Calu3 (cell line): ENCODE results near the gene TAF1B. TPM values are rescaled to one million over a fixed set of nuclear protein-coding genes. Genes with fewer than 3 reads are reported as not detected.

Experiments
- BruUV-seq: library from RNA; stranded (reverse); fragments of 400-500 nt; replicated peaks from 2 replicates; lab custom pipeline; 2021; lab: Mats Ljungman, UMichigan
- CTCF ChIA-PET: fragments of 300-600 bp; sonication (Branson Sonifier 250); formaldehyde crosslinking; loops from one replicate; lab custom pipeline; 2022; ENCODE audit warnings: antibody characterized with exemption; lab: Charles Lee
- DNase-seq: peaks from one replicate; pipeline ENCODE4 v3.0.0; 2022
- H3K27ac Mint-ChIP-seq: one replicate; pipeline ENCODE4 v1.8.0; 2022; ENCODE audit warnings: mixed read lengths; ENCODE audit not compliant: unreplicated experiment
- H3K27me3 Mint-ChIP-seq: one replicate; pipeline ENCODE4 v1.8.0; 2022; ENCODE audit warnings: mixed read lengths; ENCODE audit not compliant: unreplicated experiment
- H3K36me3 Mint-ChIP-seq: one replicate; pipeline ENCODE4 v1.8.0; 2022; ENCODE audit warnings: mild to moderate bottlenecking, moderate library complexity, mixed read lengths; ENCODE audit not compliant: insufficient read depth, unreplicated experiment
- H3K4me1 Mint-ChIP-seq: one replicate; pipeline ENCODE4 v1.8.0; 2022; ENCODE audit warnings: mild to moderate bottlenecking, low read depth, mixed read lengths; ENCODE audit not compliant: unreplicated experiment
- H3K4me3 Mint-ChIP-seq: one replicate; pipeline ENCODE4 v1.8.0; 2022; ENCODE audit warnings: mild to moderate bottlenecking, low read depth, moderate library complexity, mixed read lengths; ENCODE audit not compliant: unreplicated experiment
- H3K9me3 Mint-ChIP-seq: one replicate; pipeline ENCODE4 v1.8.0; 2022; ENCODE audit warnings: low read depth, mixed read lengths; ENCODE audit not compliant: unreplicated experiment
- intact Hi-C: fragments of 100-400 bp; cut with micrococcal nuclease; formaldehyde crosslinking; loops from one replicate; pipeline ENCODE4 v1.10.0; 2022; ENCODE audit not compliant: unreplicated experiment
- total RNA-seq: library from RNA; stranded (reverse); gene quantifications from 2 replicates; pipeline ENCODE4 v1.2.3, GENCODE V29; 2022
- TF ChIP-seq, protein P1 (sequence below): fragments of 200-600 bp; IDR thresholded peaks from one replicate; pipeline ENCODE4 v1.8.0; 2022; ENCODE audit warnings: antibody characterized with exemption; ENCODE audit not compliant: unreplicated experiment

TAF1B gene
- total RNA-seq, 1 experiment from 2014 or later = 23.0 TPM

DNA sequence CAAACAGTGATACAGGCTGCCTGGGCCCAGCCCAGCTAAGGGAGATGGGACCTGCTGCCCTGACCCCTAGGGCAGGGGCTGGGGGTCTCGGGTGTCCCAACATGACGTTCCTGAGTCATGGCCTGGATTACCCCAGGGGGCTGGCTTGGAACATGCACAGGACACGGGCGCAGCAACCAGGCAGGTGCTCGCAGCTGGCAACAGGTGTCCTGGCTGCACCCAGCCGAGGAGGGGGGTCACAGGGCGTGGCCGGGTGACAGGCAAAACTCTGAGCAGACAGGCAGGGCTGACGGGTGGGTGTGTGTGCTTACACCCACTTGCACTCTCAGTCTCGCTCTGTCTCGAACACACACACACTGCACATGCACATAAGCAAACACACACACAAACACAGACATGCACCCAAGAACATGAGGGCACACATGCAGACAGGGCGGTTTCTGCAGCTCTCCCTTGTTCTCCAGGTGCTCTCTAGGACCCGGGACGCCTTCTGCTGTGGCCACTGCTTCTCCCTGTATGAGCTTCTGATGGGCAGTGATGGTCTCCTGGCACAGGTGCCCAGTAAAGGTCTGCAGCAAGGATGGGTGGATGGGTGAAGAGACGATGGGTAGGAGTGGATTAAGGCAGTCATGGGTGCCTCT lies 33.7 kb upstream of the TAF1B start:
- intact Hi-C loops = loop anchor here (5.0 kb wide), 2 partner anchors 88 to 238 kb away; no protein-coding TSS in a partner anchor
- Mint-ChIP-seq H3K36me3 (no peaks in the 10 kb centered on the region), H3K4me1 (peaks cover 40% of the 10 kb centered on the region), H3K9me3 (no peaks in the 10 kb centered on the region), H3K27ac (no peak overlapping the region), H3K4me3 (no peak overlapping the region), H3K27me3 (no peaks in the 10 kb centered on the region)
- BruUV-seq = no TSS peak
- TF ChIP-seq, protein P1, sequence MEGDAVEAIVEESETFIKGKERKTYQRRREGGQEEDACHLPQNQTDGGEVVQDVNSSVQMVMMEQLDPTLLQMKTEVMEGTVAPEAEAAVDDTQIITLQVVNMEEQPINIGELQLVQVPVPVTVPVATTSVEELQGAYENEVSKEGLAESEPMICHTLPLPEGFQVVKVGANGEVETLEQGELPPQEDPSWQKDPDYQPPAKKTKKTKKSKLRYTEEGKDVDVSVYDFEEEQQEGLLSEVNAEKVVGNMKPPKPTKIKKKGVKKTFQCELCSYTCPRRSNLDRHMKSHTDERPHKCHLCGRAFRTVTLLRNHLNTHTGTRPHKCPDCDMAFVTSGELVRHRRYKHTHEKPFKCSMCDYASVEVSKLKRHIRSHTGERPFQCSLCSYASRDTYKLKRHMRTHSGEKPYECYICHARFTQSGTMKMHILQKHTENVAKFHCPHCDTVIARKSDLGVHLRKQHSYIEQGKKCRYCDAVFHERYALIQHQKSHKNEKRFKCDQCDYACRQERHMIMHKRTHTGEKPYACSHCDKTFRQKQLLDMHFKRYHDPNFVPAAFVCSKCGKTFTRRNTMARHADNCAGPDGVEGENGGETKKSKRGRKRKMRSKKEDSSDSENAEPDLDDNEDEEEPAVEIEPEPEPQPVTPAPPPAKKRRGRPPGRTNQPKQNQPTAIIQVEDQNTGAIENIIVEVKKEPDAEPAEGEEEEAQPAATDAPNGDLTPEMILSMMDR = no peak
- DNase-seq = no peak
- CTCF ChIA-PET = interaction anchor here (0.5 to 0.6 kb wide), 3 partner anchors 14 to 253 kb away, joined by 3 to 8 read pairs (median 3); no protein-coding TSS in a partner anchor

DNA sequence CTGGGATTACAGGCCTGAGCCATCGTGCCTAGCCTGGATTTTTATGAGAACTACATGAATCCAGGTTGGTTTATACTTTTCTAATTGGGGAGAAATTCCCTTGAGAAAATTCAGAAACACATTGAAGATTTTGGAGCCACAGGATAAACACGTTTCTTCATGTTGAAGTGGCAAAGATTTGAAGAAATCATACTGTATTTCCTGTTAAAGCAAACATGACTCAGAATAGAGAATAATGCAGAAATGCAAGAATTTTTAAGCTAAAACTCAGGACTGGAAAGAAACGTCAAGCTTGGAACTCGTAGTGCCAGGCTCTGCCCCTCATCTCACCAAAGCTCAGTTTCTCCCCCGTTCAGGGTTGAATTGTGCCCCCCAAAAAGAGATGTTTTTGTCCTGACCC lies 32.1 kb upstream of the TAF1B start:
- no peaks in the 10 kb centered on the region for H3K9me3 Mint-ChIP-seq
- peaks cover 40% of the 10 kb centered on the region for H3K4me1 Mint-ChIP-seq
- H3K27me3 Mint-ChIP-seq = no peaks in the 10 kb centered on the region
- BruUV-seq = no TSS peak
- CTCF ChIA-PET = no interaction called here
- no peak for DNase-seq
- no peaks in the 10 kb centered on the region for H3K36me3 Mint-ChIP-seq
- TF ChIP-seq, protein P1 = no peak
- no peak overlapping the region for H3K4me3 Mint-ChIP-seq
- intact Hi-C loops = loop anchor here (5.0 kb wide), 2 partner anchors 86 to 236 kb away; no protein-coding TSS in a partner anchor
- H3K27ac Mint-ChIP-seq = no peak overlapping the region

DNA sequence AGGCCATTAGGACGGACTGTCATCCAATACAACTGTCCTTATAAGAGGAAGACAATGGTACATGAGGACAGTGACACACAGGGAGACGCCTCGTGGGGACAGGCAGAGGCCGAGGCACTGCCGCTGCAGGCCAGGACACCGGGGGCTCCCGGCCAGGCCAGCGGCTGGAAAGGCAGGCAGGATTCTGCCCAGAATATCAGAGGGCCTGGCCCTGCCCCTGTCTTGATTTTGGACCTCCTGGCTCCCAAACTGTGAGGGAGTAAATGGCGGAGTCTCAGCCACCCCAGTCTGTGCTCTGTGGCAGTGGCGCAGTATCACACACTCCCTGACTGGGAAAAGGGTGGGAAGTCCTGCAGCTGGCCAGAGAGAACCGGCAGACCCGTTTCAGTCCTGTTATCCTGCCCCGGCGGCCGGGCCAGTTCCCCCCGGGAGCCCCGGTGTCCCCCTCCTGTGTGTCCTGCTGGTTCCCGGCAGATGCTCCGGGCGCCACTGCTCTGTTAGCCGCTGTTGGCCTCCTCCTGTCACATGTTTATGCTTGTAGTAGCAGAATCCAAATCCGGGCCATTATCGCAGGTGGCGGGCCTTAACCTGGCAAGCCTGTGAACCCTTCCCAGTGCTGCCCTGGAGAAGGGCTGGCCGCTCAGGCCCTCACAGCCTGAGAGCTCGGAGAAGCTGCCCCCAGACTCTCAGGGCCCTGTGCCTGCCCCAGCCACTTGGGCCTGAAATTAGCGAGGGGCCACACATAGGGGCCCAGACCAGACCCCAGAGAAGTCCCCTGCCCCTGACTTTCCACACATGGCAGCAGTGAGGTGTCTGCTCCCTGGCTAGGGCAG lies 31.4 kb upstream of the TAF1B start:
- H3K27me3 Mint-ChIP-seq = no peaks in the 10 kb centered on the region
- H3K4me3 Mint-ChIP-seq = no peak overlapping the region
- H3K9me3 Mint-ChIP-seq = no peaks in the 10 kb centered on the region
- H3K36me3 Mint-ChIP-seq = no peaks in the 10 kb centered on the region
- H3K27ac Mint-ChIP-seq = no peak overlapping the region
- TF ChIP-seq, protein P1 = no peak
- no TSS peak for BruUV-seq
- CTCF ChIA-PET = interaction anchor here (0.8 to 1.1 kb wide), 2 partner anchors 84 to 237 kb away, joined by 3 read pairs; no protein-coding TSS in a partner anchor
- intact Hi-C loops = loop anchor here (5.0 kb wide), 2 partner anchors 85 to 235 kb away; no protein-coding TSS in a partner anchor
- DNase-seq = no peak
- peaks cover 40% of the 10 kb centered on the region for H3K4me1 Mint-ChIP-seq

DNA sequence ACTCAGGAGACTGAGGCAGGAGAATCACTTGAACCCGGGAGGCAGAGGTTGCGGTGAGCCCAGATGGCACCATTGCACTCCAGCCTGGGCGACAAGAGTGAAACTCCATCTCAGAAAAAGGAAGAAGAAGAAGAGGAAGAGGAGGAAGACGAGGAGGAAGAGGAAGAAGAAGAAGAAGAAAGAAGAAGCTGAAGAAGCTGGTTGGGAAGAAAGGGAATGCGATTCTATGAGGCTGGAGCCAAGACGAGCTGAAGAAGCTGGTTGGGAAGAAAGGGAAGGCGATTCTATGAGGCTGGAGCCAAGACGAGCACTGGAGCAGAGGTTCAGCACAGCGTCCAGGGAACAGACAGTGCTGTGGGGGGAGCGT lies 30.3 kb upstream of the TAF1B start:
- H3K27ac Mint-ChIP-seq = no peak overlapping the region
- CTCF ChIA-PET = interaction anchor here (0.6 to 2.1 kb wide), 4 partner anchors 30 to 259 kb away, joined by 3 to 9 read pairs (median 4); partner anchors contain the start of gene TAF1B
- H3K9me3 Mint-ChIP-seq = no peaks in the 10 kb centered on the region
- TF ChIP-seq, protein P1 = no peak
- no peaks in the 10 kb centered on the region for H3K27me3 Mint-ChIP-seq
- H3K4me1 Mint-ChIP-seq = peaks cover 40% of the 10 kb centered on the region
- no peaks in the 10 kb centered on the region for H3K36me3 Mint-ChIP-seq
- no peak for DNase-seq
- no TSS peak for BruUV-seq
- H3K4me3 Mint-ChIP-seq = no peak overlapping the region
- intact Hi-C loops = loop anchor here (5.0 kb wide), 2 partner anchors 84 to 234 kb away; no protein-coding TSS in a partner anchor
